SU-DHL-6 (cell line): ENCODE measurements around the gene TMED1.

Source experiments
- H2AFZ ChIP-seq: fragments of 200-600 bp; sonication (generic); 2 replicates; pipeline ENCODE4 v1.6.1; 2014; ENCODE audit warnings: low read depth, mild to moderate bottlenecking, moderate library complexity, mixed read lengths, antibody characterized with exemption, low read length; ENCODE audit not compliant: severe bottlenecking
- H3F3A ChIP-seq: fragments of 200-600 bp; shearing (Covaris generic); 2 replicates; pipeline ENCODE4 v1.6.0; 2016; ENCODE audit warnings: antibody characterized with exemption, mild to moderate bottlenecking; ENCODE audit not compliant: insufficient read depth
- H3K27ac ChIP-seq: fragments of 200-600 bp; sonication (generic); 2 replicates; pipeline ENCODE4 v1.5.1; 2016; ENCODE audit warnings: low read depth, mild to moderate bottlenecking, low read length, moderate library complexity, mixed read lengths
- H3K27me3 ChIP-seq: fragments of 200-600 bp; sonication (generic), shearing (Covaris generic); 2 replicates; pipeline ENCODE4 v1.6.0; 2014; ENCODE audit warnings: mild to moderate bottlenecking, low read length
- H3K36me3 ChIP-seq: fragments of 200-600 bp; sonication (generic); 2 replicates; pipeline ENCODE4 v1.6.1; 2014; ENCODE audit warnings: mild to moderate bottlenecking, low read length, mixed read lengths
- H3K4me2 ChIP-seq: fragments of 300-600, 200-600 bp; shearing (Covaris generic), sonication (generic); 2 replicates; pipeline ENCODE4 v1.6.0; 2014; ENCODE audit warnings: low read length, low read depth, mild to moderate bottlenecking; ENCODE audit not compliant: poor library complexity, severe bottlenecking
- H3K4me3 ChIP-seq: fragments of 200-600 bp; sonication (generic); 2 replicates; pipeline ENCODE4 v1.5.1; 2014; ENCODE audit warnings: antibody characterized with exemption, low read length, mild to moderate bottlenecking, mixed read lengths; ENCODE audit not compliant: insufficient read depth, poor library complexity, severe bottlenecking
- H3K79me2 ChIP-seq: fragments of 200-600 bp; sonication (generic); 2 replicates; pipeline ENCODE4 v1.6.1; 2014; ENCODE audit warnings: mild to moderate bottlenecking, low read length, moderate library complexity; ENCODE audit not compliant: insufficient read depth
- H3K9ac ChIP-seq: fragments of 200-600 bp; sonication (generic); 2 replicates; pipeline ENCODE4 v1.7.0; 2014; ENCODE audit warnings: mild to moderate bottlenecking, low read length
- H3K9me2 ChIP-seq: fragments of 200-600 bp; sonication (generic); replicated peaks from 2 replicates; pipeline ENCODE4 v1.6.1; 2014; ENCODE audit warnings: low read length; ENCODE audit not compliant: insufficient read depth
- H3K9me3 ChIP-seq: fragments of 200-600 bp; sonication (generic); 2 replicates; pipeline ENCODE4 v1.6.1; 2014; ENCODE audit warnings: low read length, mixed read lengths; ENCODE audit not compliant: insufficient read depth
- H4K20me1 ChIP-seq: fragments of 200-600 bp; sonication (generic); 2 replicates; pipeline ENCODE4 v1.6.1; 2014; ENCODE audit warnings: low read depth, mild to moderate bottlenecking, antibody characterized with exemption, low read length, moderate library complexity, mixed read lengths
- EZH2phosphoT487 ChIP-seq: fragments of 200-600 bp; sonication (generic), shearing (Covaris generic); conservative IDR thresholded peaks from 2 replicates; pipeline ENCODE4 v1.6.1; 2018; ENCODE audit warnings: mild to moderate bottlenecking, antibody characterized with exemption, low read length, moderate library complexity, mixed read lengths
- TF ChIP-seq, protein P1 (sequence below): fragments of 200-600 bp; sonication (generic); IDR thresholded peaks from one replicate; pipeline ENCODE4 v1.5.1; 2017; ENCODE audit warnings: antibody characterized with exemption, mild to moderate bottlenecking, low read length, moderate library complexity; ENCODE audit not compliant: insufficient read depth, poor library complexity, severe bottlenecking

TMED1 gene

GRCh38 chr19:10868872-10869547 lies 33.0 kb upstream of the TMED1 start:
- Histone ChIP-seq H3K79me2 (peaks cover 20% of the 10 kb centered on the region), H3K36me3 (no peaks in the 10 kb centered on the region), H4K20me1 (no peaks in the 10 kb centered on the region), H3K4me3 (no peak overlapping the region), H3K27ac (no peak overlapping the region), H3K27me3 (no peaks in the 10 kb centered on the region), H3K9ac (no peak overlapping the region), H3K9me3 (no peaks in the 10 kb centered on the region), H3K4me2 (peak overlapping the region; percentile 79), H3F3A (peaks cover 13% of the 10 kb centered on the region), H3K9me2 (no peaks in the 10 kb centered on the region), H2AFZ (no peak overlapping the region)
- TF ChIP-seq, protein P1, sequence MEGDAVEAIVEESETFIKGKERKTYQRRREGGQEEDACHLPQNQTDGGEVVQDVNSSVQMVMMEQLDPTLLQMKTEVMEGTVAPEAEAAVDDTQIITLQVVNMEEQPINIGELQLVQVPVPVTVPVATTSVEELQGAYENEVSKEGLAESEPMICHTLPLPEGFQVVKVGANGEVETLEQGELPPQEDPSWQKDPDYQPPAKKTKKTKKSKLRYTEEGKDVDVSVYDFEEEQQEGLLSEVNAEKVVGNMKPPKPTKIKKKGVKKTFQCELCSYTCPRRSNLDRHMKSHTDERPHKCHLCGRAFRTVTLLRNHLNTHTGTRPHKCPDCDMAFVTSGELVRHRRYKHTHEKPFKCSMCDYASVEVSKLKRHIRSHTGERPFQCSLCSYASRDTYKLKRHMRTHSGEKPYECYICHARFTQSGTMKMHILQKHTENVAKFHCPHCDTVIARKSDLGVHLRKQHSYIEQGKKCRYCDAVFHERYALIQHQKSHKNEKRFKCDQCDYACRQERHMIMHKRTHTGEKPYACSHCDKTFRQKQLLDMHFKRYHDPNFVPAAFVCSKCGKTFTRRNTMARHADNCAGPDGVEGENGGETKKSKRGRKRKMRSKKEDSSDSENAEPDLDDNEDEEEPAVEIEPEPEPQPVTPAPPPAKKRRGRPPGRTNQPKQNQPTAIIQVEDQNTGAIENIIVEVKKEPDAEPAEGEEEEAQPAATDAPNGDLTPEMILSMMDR = no peak
- no peak for TF ChIP-seq EZH2phosphoT487

GRCh38 chr19:10866495-10866894 lies 30.5 kb upstream of the TMED1 start:
- H3K9me2 ChIP-seq = no peaks in the 10 kb centered on the region
- no peaks in the 10 kb centered on the region for H3K27me3 ChIP-seq
- no peaks in the 10 kb centered on the region for H3K36me3 ChIP-seq
- no peak overlapping the region for H3K4me2 ChIP-seq
- TF ChIP-seq, protein P1 = no peak
- TF ChIP-seq EZH2phosphoT487 = no peak
- H4K20me1 ChIP-seq = no peaks in the 10 kb centered on the region
- no peak overlapping the region for H3K4me3 ChIP-seq
- no peaks in the 10 kb centered on the region for H3K9me3 ChIP-seq
- H3K79me2 ChIP-seq = no peaks in the 10 kb centered on the region
- H2AFZ ChIP-seq = no peak overlapping the region
- peaks cover 6% of the 10 kb centered on the region; the same call in 1 of the 2 replicates for H3F3A ChIP-seq
- no peak overlapping the region for H3K27ac ChIP-seq
- no peak overlapping the region for H3K9ac ChIP-seq

DNA sequence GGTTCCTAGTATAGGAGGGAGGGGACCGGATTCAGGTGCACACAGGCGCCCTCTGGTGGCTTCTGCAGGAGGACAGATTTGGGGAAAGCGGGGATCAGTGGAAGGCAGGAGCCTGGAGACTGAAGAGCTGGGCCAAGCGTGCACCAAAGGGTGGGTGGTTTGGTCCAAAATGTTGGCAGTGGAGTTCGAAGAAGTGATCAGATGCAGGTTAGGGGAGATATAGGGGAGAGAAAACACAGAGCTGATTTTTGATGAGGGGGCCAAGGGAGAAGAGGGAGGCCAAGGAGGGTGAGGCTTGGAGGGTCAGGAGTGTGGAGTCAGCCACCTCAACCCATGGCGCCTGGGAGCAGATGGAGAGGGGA lies 28.5 kb upstream of the TMED1 start:
- Histone ChIP-seq H3K9ac (0 out of 2 replicates have a peak overlapping the region, but pooled peaks have one; percentile 20), H3K9me3 (no peaks in the 10 kb centered on the region), H3K79me2 (no peaks in the 10 kb centered on the region), H3K4me2 (no peak overlapping the region), H4K20me1 (no peaks in the 10 kb centered on the region), H3K4me3 (no peak overlapping the region), H3K27ac (no peak overlapping the region), H3K9me2 (no peaks in the 10 kb centered on the region), H2AFZ (peak overlapping the region; percentile 90), H3K27me3 (no peaks in the 10 kb centered on the region), H3K36me3 (no peaks in the 10 kb centered on the region), H3F3A (peaks cover 6% of the 10 kb centered on the region; the same call in 1 of the 2 replicates)
- TF ChIP-seq, protein P1 = peak; percentile 96
- TF ChIP-seq EZH2phosphoT487 = no peak
